Stimulated activated CD8-positive, alpha-beta memory T cell treated with anti-CD3 and anti-CD28 coated beads, Interleukin-15, amount 100 ng/mL, for 48 hours (primary cell): ENCODE measurements around the gene PI4KA.

ENCODE experiments used
- DNase-seq, 2 donors: peaks; one replicate each; pipeline ENCODE4 v3.0.0-alpha.2; 2020; ENCODE audit warnings: low read depth in 2 of 2

Gene PI4KA

GRCh38 chr22:20816559-20816958 is 42.1 kb downstream of the PI4KA start:
- no peak for DNase-seq

- no peak for DNase-seq
Measured at GRCh38 chr22:20815477-20816050, 43.0 kb downstream of the PI4KA start.

GRCh38 chr22:20814221-20814808 is 44.3 kb downstream of the PI4KA start:
- no peak for DNase-seq

GRCh38 chr22:20813056-20813455 is 45.6 kb downstream of the PI4KA start:
- DNase-seq = no peak

- no peak for DNase-seq
Measured at GRCh38 chr22:20811971-20812660, 46.5 kb downstream of the PI4KA start.

GRCh38 chr22:20811171-20811570 is 47.4 kb downstream of the PI4KA start:
- no peak for DNase-seq

DNA sequence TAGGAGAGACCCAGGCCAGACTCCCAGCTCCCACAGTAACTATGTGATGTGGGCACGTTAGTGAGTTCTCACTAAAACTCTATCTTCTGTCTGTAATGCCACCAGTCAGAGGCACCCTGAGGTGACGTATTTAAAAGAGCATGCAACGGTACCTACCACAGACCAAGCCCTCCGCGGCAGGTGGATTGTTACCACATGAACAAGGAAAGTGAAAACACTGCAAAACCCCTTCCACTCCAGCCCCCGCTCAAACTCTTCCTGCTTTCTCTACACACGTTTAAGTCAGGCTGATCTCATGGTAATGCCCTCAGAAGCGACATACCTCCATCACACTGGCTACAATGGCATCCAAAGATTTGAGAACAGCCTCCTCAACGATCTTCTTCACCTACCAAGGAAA is 48.0 kb downstream of the PI4KA start:
- peak; percentile 29 to 30 for DNase-seq

- no peak for DNase-seq
Measured at GRCh38 chr22:20809538-20810185, 48.9 kb downstream of the PI4KA start.

DNA sequence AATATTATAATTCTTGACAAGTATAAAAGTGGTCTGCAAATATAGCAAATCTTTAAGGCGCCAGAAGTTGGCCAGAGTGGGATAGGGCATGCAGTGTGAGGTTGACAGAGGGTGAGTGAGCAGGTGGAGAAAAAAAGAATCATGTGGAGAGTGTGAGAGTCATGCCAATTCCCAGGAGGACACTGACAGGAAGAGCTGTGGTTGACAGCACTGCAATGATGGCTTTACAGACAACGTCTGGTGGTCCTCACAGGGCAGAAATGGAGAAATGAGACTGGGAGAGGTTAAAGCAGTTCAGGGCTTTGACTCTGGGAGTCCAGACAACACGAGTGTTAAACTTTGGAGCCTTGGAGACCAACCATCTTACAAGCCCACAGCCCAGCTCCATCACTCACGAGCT is 49.8 kb downstream of the PI4KA start:
- no peak for DNase-seq

- DNase-seq = no peak
Measured at GRCh38 chr22:20807315-20807752, 51.3 kb downstream of the PI4KA start.

- no peak for DNase-seq
Measured at GRCh38 chr22:20805972-20806471, 52.6 kb downstream of the PI4KA start.

- DNase-seq = no peak
Measured at GRCh38 chr22:20804650-20805049, 54.0 kb downstream of the PI4KA start.

DNA sequence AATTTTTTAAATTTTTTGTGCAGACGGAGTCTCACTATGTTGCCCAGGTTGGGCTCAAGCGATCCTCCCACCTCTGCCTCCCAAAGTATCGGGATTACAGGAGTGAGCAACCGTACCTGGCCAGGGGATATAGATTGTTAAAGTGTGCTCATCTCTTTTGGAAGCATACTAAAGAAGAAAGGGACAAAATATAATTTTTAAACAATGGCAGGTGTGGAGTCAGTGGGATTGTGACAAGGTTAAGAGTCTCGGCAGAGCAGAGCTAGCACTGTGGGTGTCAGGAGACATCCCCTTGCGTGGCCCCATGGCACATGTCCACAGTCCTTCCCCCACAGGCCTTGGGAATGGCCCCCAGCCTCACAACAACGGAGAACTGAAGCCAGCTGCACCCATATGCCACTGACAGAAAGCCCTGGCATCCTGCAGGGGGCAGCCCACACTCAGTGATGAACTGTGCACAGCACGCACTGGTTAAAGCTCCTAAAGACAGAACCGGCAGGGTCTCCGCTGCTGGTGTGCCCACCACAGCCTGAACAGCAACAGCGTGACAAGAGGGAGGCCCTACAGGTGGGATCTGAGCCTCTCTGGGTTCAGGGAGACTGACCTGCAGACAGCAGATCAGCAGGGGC is 54.8 kb downstream of the PI4KA start:
- no peak for DNase-seq

GRCh38 chr22:20802922-20803553 is 55.6 kb downstream of the PI4KA start:
- DNase-seq = no peak

DNA sequence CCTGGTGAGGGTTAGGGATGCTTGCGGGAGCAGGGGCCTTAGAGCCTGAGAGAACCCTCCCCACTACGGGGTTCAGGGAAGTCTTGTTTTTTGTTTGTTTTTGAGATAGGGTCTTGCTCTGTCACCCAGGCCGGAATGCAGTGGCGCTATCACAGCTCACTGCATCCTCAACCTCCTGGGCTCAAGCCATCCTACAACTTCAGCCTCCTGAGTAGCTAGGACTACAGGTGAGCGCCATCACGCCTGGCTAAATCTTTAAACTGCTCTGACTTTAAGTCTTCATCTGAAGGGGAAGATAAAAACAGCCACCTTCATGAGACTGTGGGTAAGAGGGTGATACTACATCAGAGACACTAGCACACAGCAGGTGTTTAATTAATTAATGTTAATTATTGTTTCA is 56.2 kb downstream of the PI4KA start:
- DNase-seq = no peak

GRCh38 chr22:20799449-20799848 is 59.2 kb downstream of the PI4KA start:
- DNase-seq = no peak

GRCh38 chr22:20798974-20799373 is 59.6 kb downstream of the PI4KA start:
- no peak for DNase-seq

DNA sequence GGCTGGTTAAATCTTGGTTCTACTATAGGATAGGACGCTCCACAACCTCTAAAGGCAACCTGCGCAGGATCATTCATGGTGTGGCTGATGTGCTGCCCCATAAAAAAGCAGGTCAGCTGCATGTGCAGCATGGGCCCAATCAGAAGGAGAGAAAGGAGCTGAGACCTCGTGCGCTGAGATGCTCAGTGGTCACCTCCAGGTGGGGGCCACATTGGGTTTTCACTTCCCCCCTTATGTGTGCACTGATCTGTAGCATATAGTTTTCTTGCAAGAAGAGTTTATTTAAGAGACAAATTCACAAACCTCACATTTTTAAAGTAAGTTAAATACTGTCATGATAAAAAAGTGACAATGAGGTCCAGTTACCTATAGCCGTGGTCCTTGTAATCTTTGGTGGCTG is 60.4 kb downstream of the PI4KA start:
- no peak for DNase-seq

GRCh38 chr22:20796731-20797130 is 61.9 kb downstream of the PI4KA start:
- no peak for DNase-seq

DNA sequence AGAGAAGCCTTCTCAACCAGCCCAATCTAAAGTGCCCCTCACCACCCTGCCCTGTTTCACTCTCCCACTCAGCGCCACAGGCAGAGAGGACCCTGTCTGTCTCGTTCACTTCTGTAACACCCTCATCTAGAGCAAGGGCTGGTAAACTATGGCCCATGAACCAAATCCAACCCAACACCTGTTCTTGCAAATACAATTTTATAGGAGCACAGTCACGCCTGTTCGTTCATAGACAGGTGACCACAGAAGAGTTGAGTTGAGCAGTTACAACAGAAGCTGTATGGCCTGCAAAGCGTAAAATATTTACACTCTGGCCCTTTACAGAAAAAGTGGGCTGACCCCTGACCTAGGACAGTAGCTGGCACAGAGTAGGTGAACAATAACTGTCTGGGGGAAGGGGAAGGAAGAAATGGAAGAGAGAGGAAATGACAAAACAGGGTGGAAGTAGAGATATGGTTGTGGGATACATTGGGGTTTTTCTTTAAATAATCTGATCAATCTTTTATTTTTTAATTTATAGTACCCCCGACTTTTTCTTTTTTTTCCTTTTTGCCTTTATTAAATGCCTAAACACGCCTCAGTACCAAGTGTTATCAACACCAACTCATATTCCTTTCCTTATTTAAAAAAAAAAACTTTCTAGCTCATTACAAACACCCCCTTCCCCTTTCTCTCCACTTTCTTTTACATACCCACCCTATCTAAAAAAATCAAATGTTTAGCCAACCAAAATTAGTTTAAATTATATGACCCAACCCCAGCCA is 63.8 kb downstream of the PI4KA start:
- DNase-seq = no peak
